Endothelial cell (in vitro differentiated cells): ENCODE measurements around the gene NFATC1. TPM values are rescaled to one million over a fixed set of nuclear protein-coding genes. Genes with fewer than 3 reads are reported as not detected.

Experiments
- DNase-seq: peaks from one replicate; pipeline ENCODE4 v3.0.0; 2021; ENCODE audit warnings: low spot score
- H3K27ac Mint-ChIP-seq: one replicate; pipeline ENCODE4 v1.8.0; 2021; ENCODE audit warnings: mixed read lengths, inconsistent platforms; ENCODE audit not compliant: unreplicated experiment
- H3K27me3 Mint-ChIP-seq: one replicate; pipeline ENCODE4 v1.8.0; 2021; ENCODE audit warnings: mild to moderate bottlenecking, moderate library complexity, mixed read lengths, inconsistent platforms; ENCODE audit not compliant: unreplicated experiment
- H3K36me3 Mint-ChIP-seq: one replicate; pipeline ENCODE4 v1.8.0; 2021; ENCODE audit warnings: mild to moderate bottlenecking, low read depth, mixed read lengths, inconsistent platforms; ENCODE audit not compliant: unreplicated experiment
- H3K4me1 Mint-ChIP-seq: one replicate; pipeline ENCODE4 v1.8.0; 2021; ENCODE audit warnings: mild to moderate bottlenecking, mixed read lengths, inconsistent platforms; ENCODE audit not compliant: unreplicated experiment
- H3K4me3 Mint-ChIP-seq: one replicate; pipeline ENCODE4 v1.8.0; 2021; ENCODE audit warnings: mild to moderate bottlenecking, mixed read lengths, inconsistent platforms; ENCODE audit not compliant: unreplicated experiment
- H3K9me3 Mint-ChIP-seq: one replicate; pipeline ENCODE4 v1.8.0; 2021; ENCODE audit warnings: mixed read lengths, inconsistent platforms; ENCODE audit not compliant: unreplicated experiment
- total RNA-seq: library from RNA; stranded (reverse); fragmentation: NEBNext Ultra II Directional; extraction: Animal tissue kit (Norgen Biotek cat#: 25700); gene quantifications from one replicate; pipeline ENCODE4 v1.2.1, GENCODE V29; 2021; ENCODE audit not compliant: unreplicated experiment
- TF ChIP-seq, protein P1 (sequence below): fragments of 200-600 bp; sonication (generic); IDR thresholded peaks from one replicate; pipeline ENCODE4 v1.5.0; 2021; ENCODE audit warnings: antibody characterized with exemption; ENCODE audit not compliant: unreplicated experiment

Gene NFATC1
- total RNA-seq, 1 donor from 2014 or later: 40.6 TPM

DNA sequence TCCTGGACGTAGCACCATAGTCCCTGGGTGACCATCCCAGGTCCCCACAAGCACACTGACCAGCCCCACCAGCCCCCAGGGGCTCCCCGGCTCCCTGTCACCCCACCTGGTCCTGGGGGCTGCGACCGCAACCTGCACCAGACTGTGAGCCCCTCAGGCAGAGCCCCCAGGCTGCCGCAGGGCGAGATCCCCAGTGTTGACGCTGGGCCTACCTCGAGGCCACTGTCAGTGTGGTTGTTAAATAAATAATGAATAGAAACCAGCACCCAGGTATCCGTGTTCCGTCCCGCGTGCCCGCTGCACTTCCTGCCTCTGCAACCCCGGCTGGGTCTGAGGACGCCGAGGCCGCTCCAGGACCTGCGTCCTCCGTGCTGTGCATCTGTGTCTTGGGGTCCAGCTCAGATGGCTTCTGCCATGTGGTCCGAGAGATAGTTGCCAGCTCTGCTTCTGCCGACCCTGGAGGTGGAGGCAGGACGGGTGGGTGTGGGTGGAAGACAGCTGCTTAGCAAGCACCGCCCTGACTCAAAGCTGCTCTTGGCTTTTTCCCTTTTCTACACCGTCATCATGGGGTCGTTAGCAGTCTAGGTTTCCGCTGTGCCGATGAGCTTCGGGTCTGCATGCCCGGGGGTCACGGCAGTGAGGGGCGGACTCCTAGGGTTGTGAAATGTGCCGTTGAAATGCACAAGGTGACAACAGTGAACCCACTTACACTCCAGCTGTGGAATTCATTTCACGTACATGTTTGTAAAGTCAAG lies 74.2 kb downstream of the NFATC1 start:
- H3K36me3 Mint-ChIP-seq: peaks cover 21% of the 10 kb centered on the region

DNA sequence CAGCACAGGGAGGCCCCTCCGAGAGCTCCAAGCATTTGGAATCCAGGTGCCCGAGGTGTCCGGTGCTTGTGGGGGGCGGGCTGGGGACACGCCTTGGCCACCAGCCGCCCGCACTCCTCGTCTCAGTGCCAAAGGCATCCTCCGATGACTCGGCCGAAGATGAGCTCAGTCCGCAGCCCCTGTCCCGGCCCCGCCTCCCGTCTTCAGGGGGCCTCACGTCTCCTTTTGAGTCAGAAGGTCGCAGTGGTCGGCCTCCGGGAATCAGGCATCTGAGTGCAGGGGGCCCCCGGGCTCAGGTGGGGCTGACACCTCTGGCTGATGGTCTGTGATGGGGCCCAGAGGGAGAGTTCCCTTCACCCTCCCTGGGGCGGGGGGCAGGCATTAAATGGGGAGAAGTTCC lies 74.8 kb downstream of the NFATC1 start:
- no peak overlapping the region for H3K4me3 Mint-ChIP-seq
- TF ChIP-seq, protein P1, sequence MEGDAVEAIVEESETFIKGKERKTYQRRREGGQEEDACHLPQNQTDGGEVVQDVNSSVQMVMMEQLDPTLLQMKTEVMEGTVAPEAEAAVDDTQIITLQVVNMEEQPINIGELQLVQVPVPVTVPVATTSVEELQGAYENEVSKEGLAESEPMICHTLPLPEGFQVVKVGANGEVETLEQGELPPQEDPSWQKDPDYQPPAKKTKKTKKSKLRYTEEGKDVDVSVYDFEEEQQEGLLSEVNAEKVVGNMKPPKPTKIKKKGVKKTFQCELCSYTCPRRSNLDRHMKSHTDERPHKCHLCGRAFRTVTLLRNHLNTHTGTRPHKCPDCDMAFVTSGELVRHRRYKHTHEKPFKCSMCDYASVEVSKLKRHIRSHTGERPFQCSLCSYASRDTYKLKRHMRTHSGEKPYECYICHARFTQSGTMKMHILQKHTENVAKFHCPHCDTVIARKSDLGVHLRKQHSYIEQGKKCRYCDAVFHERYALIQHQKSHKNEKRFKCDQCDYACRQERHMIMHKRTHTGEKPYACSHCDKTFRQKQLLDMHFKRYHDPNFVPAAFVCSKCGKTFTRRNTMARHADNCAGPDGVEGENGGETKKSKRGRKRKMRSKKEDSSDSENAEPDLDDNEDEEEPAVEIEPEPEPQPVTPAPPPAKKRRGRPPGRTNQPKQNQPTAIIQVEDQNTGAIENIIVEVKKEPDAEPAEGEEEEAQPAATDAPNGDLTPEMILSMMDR: no peak
- H3K9me3 Mint-ChIP-seq: no peaks in the 10 kb centered on the region
- no peak overlapping the region for H3K27ac Mint-ChIP-seq
- no peaks in the 10 kb centered on the region for H3K4me1 Mint-ChIP-seq
- H3K27me3 Mint-ChIP-seq: peaks cover 8% of the 10 kb centered on the region
- DNase-seq: no peak
- H3K36me3 Mint-ChIP-seq: peaks cover 18% of the 10 kb centered on the region

More for the DNA sequence above, 74.2 kb downstream of the NFATC1 start:
- Mint-ChIP-seq H3K27me3 (peaks cover 8% of the 10 kb centered on the region), H3K4me1 (peaks cover 4% of the 10 kb centered on the region), H3K9me3 (no peaks in the 10 kb centered on the region), H3K4me3 (no peak overlapping the region), H3K27ac (no peak overlapping the region)
- DNase-seq: no peak
- TF ChIP-seq, protein P1: no peak

DNA sequence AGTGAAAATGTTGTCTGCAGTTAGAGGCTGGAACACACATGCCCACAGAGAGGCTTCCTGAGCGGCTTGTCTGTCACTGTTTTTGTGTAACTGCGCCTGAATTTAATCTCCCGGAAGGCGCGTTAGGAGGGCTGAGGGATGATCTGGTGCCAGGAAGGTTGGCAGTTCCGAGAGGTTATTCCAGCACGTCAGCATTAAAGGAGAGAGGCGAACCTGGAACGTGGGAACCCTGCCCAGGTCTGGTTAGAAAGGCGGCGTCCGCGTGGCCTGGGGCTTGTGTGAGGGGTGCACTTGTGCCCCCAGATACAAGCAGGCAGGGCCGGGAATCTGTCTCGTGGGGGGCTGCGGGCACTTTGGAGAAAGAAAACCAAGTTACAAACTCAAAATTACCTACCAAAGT lies 75.3 kb downstream of the NFATC1 start:
- Mint-ChIP-seq H3K27ac (no peak overlapping the region), H3K9me3 (no peaks in the 10 kb centered on the region)

DNA sequence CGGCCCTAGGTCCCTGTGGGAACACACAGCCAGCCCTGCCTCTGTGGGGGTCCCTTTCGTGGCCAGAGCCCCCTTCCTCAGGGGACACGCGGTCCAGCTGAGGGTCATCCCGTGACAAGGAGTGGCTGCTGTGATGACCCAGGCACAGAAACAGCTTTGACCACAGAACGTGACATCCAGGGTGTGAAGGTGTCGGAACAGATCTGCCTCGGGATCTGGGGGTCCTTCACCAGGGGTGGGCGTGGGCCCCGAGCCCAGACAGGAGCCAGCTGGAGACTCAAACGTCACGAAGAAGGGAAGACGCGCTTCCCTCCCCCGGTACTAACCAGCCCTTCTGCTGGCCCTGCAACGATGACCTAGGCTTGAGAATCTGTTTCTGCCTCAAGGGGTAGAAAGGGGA lies 75.9 kb downstream of the NFATC1 start:
- Mint-ChIP-seq H3K9me3 (no peaks in the 10 kb centered on the region), H3K4me3 (no peak overlapping the region), H3K4me1 (no peaks in the 10 kb centered on the region), H3K27ac (no peak overlapping the region), H3K36me3 (peaks cover 18% of the 10 kb centered on the region), H3K27me3 (peaks cover 10% of the 10 kb centered on the region)
- no peak for DNase-seq
- TF ChIP-seq, protein P1: no peak

More for the DNA sequence above, 75.3 kb downstream of the NFATC1 start:
- Mint-ChIP-seq H3K27me3 (peaks cover 8% of the 10 kb centered on the region), H3K4me3 (no peak overlapping the region), H3K36me3 (peaks cover 18% of the 10 kb centered on the region), H3K4me1 (no peaks in the 10 kb centered on the region)
- no peak for DNase-seq
- TF ChIP-seq, protein P1: no peak

DNA sequence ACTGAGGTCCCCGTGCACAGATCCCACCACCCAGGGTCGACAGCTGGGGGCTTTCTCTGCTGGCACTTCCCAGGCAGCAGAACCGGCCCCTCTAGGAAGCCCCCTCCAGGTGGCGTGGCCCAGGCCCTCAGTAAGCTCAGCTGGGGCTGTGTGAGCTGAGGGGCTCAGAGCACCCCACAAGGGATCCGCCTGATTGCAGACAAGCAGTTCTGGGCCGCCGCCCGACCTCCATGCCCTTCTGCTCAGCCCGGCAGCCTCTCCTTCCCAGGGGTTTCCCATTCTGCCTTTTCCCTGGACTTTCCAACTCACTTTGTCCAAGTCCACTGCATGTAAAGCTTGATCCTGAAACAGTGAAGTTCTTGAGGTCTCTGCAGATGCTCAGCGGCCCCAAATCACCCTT lies 76.4 kb downstream of the NFATC1 start:
- Mint-ChIP-seq H3K4me1 (no peaks in the 10 kb centered on the region), H3K27me3 (peaks cover 11% of the 10 kb centered on the region), H3K36me3 (peaks cover 22% of the 10 kb centered on the region), H3K9me3 (no peaks in the 10 kb centered on the region), H3K27ac (no peak overlapping the region), H3K4me3 (no peak overlapping the region)
- TF ChIP-seq, protein P1: no peak
- no peak for DNase-seq
